Measurements from ENCODE around the gene ZNF217.
"Not testable (repeated sequence)": the region's sequence is repeated elsewhere in the genome, so short reads cannot be mapped to it uniquely, and the experiment has no call there.

ZNF217 gene

GRCh38 chr20:53550280-53551187, 43.1 kb downstream of the ZNF217 start:
- no peaks in the 10 kb centered on the region for H3K27me3 ChIP-seq (replicated peaks in 2 of 5; ENCODE audit: control insufficient read depth in 4 of 5, insufficient read depth in 5 of 5, low read length in 4 of 5)
- ChIA-PET CTCF (no interaction called here), POLR2A (no interaction called here)
- H3K4me1 ChIP-seq (ENCODE audit: control extremely low read depth in 1 of 4, control insufficient read depth in 4 of 4, insufficient read depth in 4 of 4, low read length in 3 of 4), result no peaks in the 10 kb centered on the region
- WGBS (ENCODE audit: insufficient coverage), result 100% methylated on average over 4 of the region's 11 CpGs
- no peak for DNase-seq
- no peak overlapping the region for H3K27ac ChIP-seq (ENCODE audit: insufficient read depth in 1 of 2, low read depth in 1 of 2, low read length in 2 of 2, poor library complexity in 1 of 2, severe bottlenecking in 2 of 2)
- no peaks in the 10 kb centered on the region for H3K36me3 ChIP-seq (ENCODE audit: control insufficient read depth in 4 of 4, insufficient read depth in 4 of 4, low read length in 3 of 4)
- H3K9me3 ChIP-seq (ENCODE audit: control extremely low read depth in 1 of 5, control insufficient read depth in 4 of 5, insufficient read depth in 2 of 5, low read depth in 1 of 5, low read length in 4 of 5), result no peaks in the 10 kb centered on the region
- no peak overlapping the region for H3K4me3 ChIP-seq (ENCODE audit: control insufficient read depth in 1 of 7, extremely low read depth in 1 of 7, insufficient read depth in 4 of 7, low read depth in 2 of 7, low read length in 6 of 7)

GRCh38 chr20:53547664-53548239, 45.9 kb downstream of the ZNF217 start:
- no peak overlapping the region for H3K27ac ChIP-seq (ENCODE audit: insufficient read depth in 1 of 2, low read depth in 1 of 2, low read length in 2 of 2, poor library complexity in 1 of 2, severe bottlenecking in 2 of 2)
- no peaks in the 10 kb centered on the region for H3K9me3 ChIP-seq (ENCODE audit: control extremely low read depth in 1 of 5, control insufficient read depth in 4 of 5, insufficient read depth in 2 of 5, low read depth in 1 of 5, low read length in 4 of 5)
- POLR2A ChIA-PET, result interaction anchor here (0.6 to 0.7 kb wide), 2 partner anchors 368 to 503 kb away, joined by 3 to 6 read pairs; no protein-coding TSS in a partner anchor
- no peaks in the 10 kb centered on the region for H3K36me3 ChIP-seq (ENCODE audit: control insufficient read depth in 4 of 4, insufficient read depth in 4 of 4, low read length in 3 of 4)
- no peak overlapping the region for H3K4me3 ChIP-seq (ENCODE audit: control insufficient read depth in 1 of 7, extremely low read depth in 1 of 7, insufficient read depth in 4 of 7, low read depth in 2 of 7, low read length in 6 of 7)
- CTCF ChIA-PET, result interaction anchor here (0.6 to 1.4 kb wide), 16 partner anchors 9 to 514 kb away, joined by 3 to 14 read pairs (median 3); no protein-coding TSS in a partner anchor
- H3K4me1 ChIP-seq (ENCODE audit: control extremely low read depth in 1 of 4, control insufficient read depth in 4 of 4, insufficient read depth in 4 of 4, low read length in 3 of 4), result no peaks in the 10 kb centered on the region
- H3K27me3 ChIP-seq (replicated peaks in 2 of 5; ENCODE audit: control insufficient read depth in 4 of 5, insufficient read depth in 5 of 5, low read length in 4 of 5), result no peaks in the 10 kb centered on the region
- WGBS (ENCODE audit: insufficient coverage), result 47% methylated on average over 4 of the region's 7 CpGs
- peak; percentile 53 to 74 (median 68) for DNase-seq

DNA sequence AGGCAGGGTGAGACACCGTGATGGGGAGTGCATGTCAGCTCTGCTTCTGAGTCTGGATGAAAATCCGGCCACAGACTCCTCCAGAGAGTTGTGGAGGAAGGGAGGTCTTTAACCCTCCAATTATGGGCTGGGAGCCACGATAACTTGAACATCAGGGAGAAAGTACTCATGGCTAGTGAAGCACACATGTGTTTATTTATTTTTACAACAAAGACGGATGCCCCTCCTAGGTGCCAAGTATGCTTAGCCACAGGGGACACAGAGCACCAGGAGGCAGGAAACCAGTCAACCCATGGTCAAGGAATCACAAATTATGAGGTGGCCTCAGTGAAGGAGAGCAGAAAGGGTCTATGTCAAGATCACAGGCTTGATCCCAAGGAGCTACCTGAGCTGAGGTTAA, 54.1 kb downstream of the ZNF217 start:
- no peaks in the 10 kb centered on the region for H3K9me3 ChIP-seq (ENCODE audit: control extremely low read depth in 1 of 5, control insufficient read depth in 4 of 5, insufficient read depth in 2 of 5, low read depth in 1 of 5, low read length in 4 of 5)
- no peak overlapping the region for H3K4me3 ChIP-seq (ENCODE audit: control insufficient read depth in 1 of 7, extremely low read depth in 1 of 7, insufficient read depth in 4 of 7, low read depth in 2 of 7, low read length in 6 of 7)
- H3K27ac ChIP-seq (ENCODE audit: insufficient read depth in 1 of 2, low read depth in 1 of 2, low read length in 2 of 2, poor library complexity in 1 of 2, severe bottlenecking in 2 of 2), result no peak overlapping the region
- no peak for DNase-seq
- no peaks in the 10 kb centered on the region for H3K4me1 ChIP-seq (ENCODE audit: control extremely low read depth in 1 of 4, control insufficient read depth in 4 of 4, insufficient read depth in 4 of 4, low read length in 3 of 4)
- WGBS (ENCODE audit: insufficient coverage), result 100% methylated on average over 3 of the region's 4 CpGs
- H3K27me3 ChIP-seq (replicated peaks in 2 of 5; ENCODE audit: control insufficient read depth in 4 of 5, insufficient read depth in 5 of 5, low read length in 4 of 5), result no peaks in the 10 kb centered on the region
- ChIA-PET POLR2A (no interaction called here), CTCF (interaction anchor here (2.8 kb wide), 1 partner anchor 8 kb away, joined by 14 read pairs; no protein-coding TSS in a partner anchor)
- no peaks in the 10 kb centered on the region for H3K36me3 ChIP-seq (ENCODE audit: control insufficient read depth in 4 of 4, insufficient read depth in 4 of 4, low read length in 3 of 4)

DNA sequence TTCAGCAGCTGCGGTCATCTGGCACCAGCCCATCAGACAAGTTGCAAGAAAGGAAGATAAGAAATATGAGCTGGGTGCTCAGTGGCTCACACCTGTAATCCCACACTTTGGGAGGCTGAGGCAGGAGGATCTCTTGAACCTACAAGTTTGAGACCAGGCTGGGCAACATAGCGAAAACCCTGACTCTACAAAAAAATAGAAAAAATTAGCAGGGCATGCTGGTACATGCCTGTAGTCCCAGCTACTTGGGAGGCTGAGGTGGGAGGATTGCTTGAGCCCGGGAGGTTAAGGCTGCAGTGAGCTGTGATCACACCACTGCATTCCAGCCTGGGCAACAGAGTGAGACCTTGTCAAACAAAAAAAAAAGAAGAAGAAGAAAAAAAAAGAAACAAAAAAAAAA, 57.3 kb downstream of the ZNF217 start:
- H3K9me3 ChIP-seq (ENCODE audit: control extremely low read depth in 1 of 5, control insufficient read depth in 4 of 5, insufficient read depth in 2 of 5, low read depth in 1 of 5, low read length in 4 of 5); H3K27ac ChIP-seq (ENCODE audit: insufficient read depth in 1 of 2, low read depth in 1 of 2, low read length in 2 of 2, poor library complexity in 1 of 2, severe bottlenecking in 2 of 2); H3K36me3 ChIP-seq (ENCODE audit: control insufficient read depth in 4 of 4, insufficient read depth in 4 of 4, low read length in 3 of 4); POLR2A ChIA-PET; DNase-seq; H3K4me1 ChIP-seq (ENCODE audit: control extremely low read depth in 1 of 4, control insufficient read depth in 4 of 4, insufficient read depth in 4 of 4, low read length in 3 of 4); H3K4me3 ChIP-seq (ENCODE audit: control insufficient read depth in 1 of 7, extremely low read depth in 1 of 7, insufficient read depth in 4 of 7, low read depth in 2 of 7, low read length in 6 of 7); H3K27me3 ChIP-seq (replicated peaks in 2 of 5; ENCODE audit: control insufficient read depth in 4 of 5, insufficient read depth in 5 of 5, low read length in 4 of 5): not testable (repeated sequence)
- 92% methylated on average over 2 of the region's 3 CpGs for WGBS (ENCODE audit: insufficient coverage)
- CTCF ChIA-PET, result interaction anchor here (0.7 kb wide), 1 partner anchor 800 kb away, joined by 3 read pairs; no protein-coding TSS in a partner anchor

DNA sequence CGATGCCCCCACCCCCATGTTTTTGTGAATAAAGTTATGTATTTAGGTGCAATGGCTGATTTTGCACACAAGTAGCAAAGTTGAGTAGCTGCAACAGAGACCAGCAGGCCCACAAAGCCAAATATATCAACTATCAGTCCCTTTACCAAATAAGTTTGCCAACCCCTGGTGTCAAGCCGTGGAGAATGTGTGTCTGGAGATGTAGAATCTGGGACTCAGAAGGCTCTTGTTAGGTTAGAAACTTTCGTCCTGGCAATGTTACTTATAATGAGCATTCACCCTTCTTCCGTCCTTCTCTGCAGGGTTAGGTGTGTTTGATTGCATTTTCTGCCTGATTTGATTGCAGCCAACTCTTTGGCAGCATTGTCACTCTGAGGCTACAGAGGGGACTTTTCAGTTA, 57.8 kb downstream of the ZNF217 start:
- Histone ChIP-seq H3K27ac (ENCODE audit: insufficient read depth in 1 of 2, low read depth in 1 of 2, low read length in 2 of 2, poor library complexity in 1 of 2, severe bottlenecking in 2 of 2) (no peak overlapping the region), H3K27me3 (replicated peaks in 2 of 5; ENCODE audit: control insufficient read depth in 4 of 5, insufficient read depth in 5 of 5, low read length in 4 of 5) (peaks cover 0 to 3% (median 0%) of the 10 kb centered on the region in 5 experiments), H3K9me3 (ENCODE audit: control extremely low read depth in 1 of 5, control insufficient read depth in 4 of 5, insufficient read depth in 2 of 5, low read depth in 1 of 5, low read length in 4 of 5) (no peaks in the 10 kb centered on the region), H3K36me3 (ENCODE audit: control insufficient read depth in 4 of 4, insufficient read depth in 4 of 4, low read length in 3 of 4) (no peaks in the 10 kb centered on the region), H3K4me3 (ENCODE audit: control insufficient read depth in 1 of 7, extremely low read depth in 1 of 7, insufficient read depth in 4 of 7, low read depth in 2 of 7, low read length in 6 of 7) (no peak overlapping the region), H3K4me1 (ENCODE audit: control extremely low read depth in 1 of 4, control insufficient read depth in 4 of 4, insufficient read depth in 4 of 4, low read length in 3 of 4) (peaks cover 0 to 2% (median 0%) of the 10 kb centered on the region in 4 experiments)
- ChIA-PET POLR2A (no interaction called here), CTCF (interaction anchor here (0.7 kb wide), 1 partner anchor 799 kb away, joined by 3 read pairs; no protein-coding TSS in a partner anchor)
- WGBS (ENCODE audit: insufficient coverage), result 100% methylated on average over 2 of the region's 4 CpGs
- DNase-seq, result no peak

DNA sequence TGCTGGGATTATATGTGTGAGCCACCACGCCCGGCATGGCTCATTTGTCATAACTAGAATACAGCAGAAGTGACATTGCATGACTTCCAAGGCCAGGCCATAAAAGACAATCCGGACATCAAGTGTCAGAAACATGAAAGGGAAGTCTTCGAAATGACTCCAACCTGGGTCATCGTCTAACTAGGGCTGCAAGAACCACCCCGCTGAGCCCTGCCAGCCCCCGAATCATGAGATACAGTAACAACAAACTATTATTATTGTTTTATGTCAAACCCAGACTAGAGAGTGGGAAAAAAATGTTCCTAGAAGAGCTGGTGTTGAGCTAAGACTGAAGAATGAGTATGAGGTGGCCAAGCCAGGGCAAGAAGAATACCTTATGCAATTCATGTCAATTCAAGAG, 59.6 kb downstream of the ZNF217 start:
- ChIA-PET POLR2A (no interaction called here), CTCF (interaction anchor here (1.1 kb wide), 1 partner anchor 14 kb away, joined by 3 read pairs; no protein-coding TSS in a partner anchor)
- Histone ChIP-seq H3K36me3 (ENCODE audit: control insufficient read depth in 4 of 4, insufficient read depth in 4 of 4, low read length in 3 of 4) (no peaks in the 10 kb centered on the region), H3K9me3 (ENCODE audit: control extremely low read depth in 1 of 5, control insufficient read depth in 4 of 5, insufficient read depth in 2 of 5, low read depth in 1 of 5, low read length in 4 of 5) (no peaks in the 10 kb centered on the region), H3K27me3 (replicated peaks in 2 of 5; ENCODE audit: control insufficient read depth in 4 of 5, insufficient read depth in 5 of 5, low read length in 4 of 5) (peaks cover 0 to 3% (median 0%) of the 10 kb centered on the region in 5 experiments), H3K4me3 (ENCODE audit: control insufficient read depth in 1 of 7, extremely low read depth in 1 of 7, insufficient read depth in 4 of 7, low read depth in 2 of 7, low read length in 6 of 7) (no peak overlapping the region), H3K4me1 (ENCODE audit: control extremely low read depth in 1 of 4, control insufficient read depth in 4 of 4, insufficient read depth in 4 of 4, low read length in 3 of 4) (peaks cover 0 to 2% (median 0%) of the 10 kb centered on the region in 4 experiments), H3K27ac (ENCODE audit: insufficient read depth in 1 of 2, low read depth in 1 of 2, low read length in 2 of 2, poor library complexity in 1 of 2, severe bottlenecking in 2 of 2) (no peak overlapping the region)
- WGBS (ENCODE audit: insufficient coverage), result 100% methylated on average over 3 of the region's 7 CpGs
- no peak for DNase-seq

DNA sequence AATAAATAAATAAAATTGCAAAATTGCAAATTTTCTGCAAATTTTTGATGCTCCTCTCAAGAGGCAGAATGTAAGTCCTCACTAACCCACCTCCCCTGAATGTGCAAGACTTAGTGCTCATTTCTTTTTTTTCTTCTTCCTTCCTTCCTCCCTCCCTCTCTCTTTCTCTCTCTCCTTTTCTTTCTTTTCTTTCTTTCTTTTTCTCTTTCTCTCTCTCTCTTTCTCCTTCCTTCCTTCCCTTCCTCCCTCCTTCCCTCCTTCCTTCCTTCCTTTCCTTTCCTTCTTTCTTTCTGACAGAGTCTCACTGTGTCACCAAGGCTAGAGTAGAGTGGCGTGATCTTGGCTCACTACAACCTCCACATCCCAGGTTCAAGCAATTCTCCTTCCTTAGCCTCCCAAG, 60.1 kb downstream of the ZNF217 start:
- peaks cover 0 to 3% (median 0%) of the 10 kb centered on the region in 5 experiments for H3K27me3 ChIP-seq (replicated peaks in 2 of 5; ENCODE audit: control insufficient read depth in 4 of 5, insufficient read depth in 5 of 5, low read length in 4 of 5)
- no peak overlapping the region for H3K4me3 ChIP-seq (ENCODE audit: control insufficient read depth in 1 of 7, extremely low read depth in 1 of 7, insufficient read depth in 4 of 7, low read depth in 2 of 7, low read length in 6 of 7)
- POLR2A ChIA-PET, result no interaction called here
- H3K9me3 ChIP-seq (ENCODE audit: control extremely low read depth in 1 of 5, control insufficient read depth in 4 of 5, insufficient read depth in 2 of 5, low read depth in 1 of 5, low read length in 4 of 5), result no peaks in the 10 kb centered on the region
- CTCF ChIA-PET, result interaction anchor here (1.1 kb wide), 1 partner anchor 14 kb away, joined by 3 read pairs; no protein-coding TSS in a partner anchor
- H3K4me1 ChIP-seq (ENCODE audit: control extremely low read depth in 1 of 4, control insufficient read depth in 4 of 4, insufficient read depth in 4 of 4, low read length in 3 of 4), result peaks cover 0 to 2% (median 0%) of the 10 kb centered on the region in 4 experiments
- WGBS (ENCODE audit: insufficient coverage), result 100% methylated on average over 1 of the region's 1 CpG
- no peak overlapping the region for H3K27ac ChIP-seq (ENCODE audit: insufficient read depth in 1 of 2, low read depth in 1 of 2, low read length in 2 of 2, poor library complexity in 1 of 2, severe bottlenecking in 2 of 2)
- no peak for DNase-seq
- H3K36me3 ChIP-seq (ENCODE audit: control insufficient read depth in 4 of 4, insufficient read depth in 4 of 4, low read length in 3 of 4), result no peaks in the 10 kb centered on the region
